GM23338 (cell line): Measurements from ENCODE around the gene HBD. TPM values are rescaled to one million over a fixed set of nuclear protein-coding genes. Genes with fewer than 3 reads are reported as not detected.

ENCODE experiments used
- CREB1 ChIP-seq: fragments of 250-450 bp; sonication (Bioruptor Pico); IDR thresholded peaks from 2 replicates; pipeline ENCODE4 v1.5.0; 2020; ENCODE audit warnings: low read depth, mild to moderate bottlenecking, moderate library complexity
- ETS1 ChIP-seq: IDR thresholded peaks from 2 replicates; pipeline ENCODE4 v1.6.1; 2016; ENCODE audit warnings: antibody characterized with exemption
- EZH2phosphoT487 ChIP-seq: fragments of 200-600 bp; sonication (generic); IDR thresholded peaks from one replicate; pipeline ENCODE4 v1.8.1; 2018; ENCODE audit warnings: antibody characterized with exemption; ENCODE audit not compliant: unreplicated experiment
- JUNB ChIP-seq: IDR thresholded peaks from one replicate; pipeline ENCODE4 v1.6.1; 2016; ENCODE audit warnings: antibody characterized with exemption; ENCODE audit not compliant: unreplicated experiment
- POLR2AphosphoS5 ChIP-seq: IDR thresholded peaks from 2 replicates; pipeline ENCODE4 v1.6.1; 2016; ENCODE audit warnings: antibody characterized with exemption, low read depth
- REST ChIP-seq: IDR thresholded peaks from one replicate; pipeline ENCODE4 v1.6.1; 2018; ENCODE audit warnings: antibody characterized with exemption; ENCODE audit not compliant: unreplicated experiment
- STAT1 ChIP-seq: IDR thresholded peaks from one replicate; pipeline ENCODE4 v1.6.1; 2016; ENCODE audit warnings: antibody characterized with exemption; ENCODE audit not compliant: unreplicated experiment
- ZNF114 ChIP-seq: fragments of 250-450 bp; sonication (Bioruptor Pico); IDR thresholded peaks from 2 replicates; pipeline ENCODE4 v1.5.0; 2020; ENCODE audit warnings: mild to moderate bottlenecking, moderate library complexity
- ZNF462 ChIP-seq: fragments of 250-450 bp; sonication (Bioruptor Pico); IDR thresholded peaks from 2 replicates; pipeline ENCODE4 v1.5.0; 2020; ENCODE audit warnings: mild to moderate bottlenecking, moderate library complexity
- polyA plus RNA-seq: library from polyadenylated mRNA; unstranded; fragments of >200 nt; fragmentation: Nextera tagmentation; extraction: Ambion mirVana; gene quantifications from 2 replicates; pipeline ENCODE4 v1.2.1, GENCODE V29; 2016
- total RNA-seq: library from RNA; depleted of rRNA; stranded (reverse); fragments of >200 nt; shearing (Covaris generic); gene quantifications from 2 replicates; pipeline ENCODE4 v1.2.3, GENCODE V29; 2014

HBD gene
- total and polyA plus RNA-seq, 2 experiments from 2014 or later: not detected

GRCh38 chr11:5247472-5248192, 13.3 kb upstream of the HBD start (continued):
- TF ChIP-seq ZNF462 (CRISPR knock-in tag) (no peak), ZNF114 (CRISPR knock-in tag) (no peak), JUNB (no peak), STAT1 (no peak), POLR2AphosphoS5 (no peak), CREB1 (no peak), REST (no peak), ETS1 (no peak), EZH2phosphoT487 (no peak)
